Activated gamma-delta T cell treated with anti-CD3 and anti-CD28 coated beads, Interleukin-2, amount 50 U/mL, for 16 hours (primary cell): ENCODE results near the gene GHR.

Source experiments
- DNase-seq: peaks from one replicate; pipeline ENCODE4 v3.0.0-alpha.2; 2020; ENCODE audit warnings: low read depth

GHR gene

GRCh38 chr5:42516282-42517042 lies 93.2 kb downstream of the GHR start:
- no peak for DNase-seq

GRCh38 chr5:42517164-42517563 lies 93.9 kb downstream of the GHR start:
- DNase-seq: no peak

- no peak for DNase-seq
Measured at GRCh38 chr5:42518595-42519221, 95.5 kb downstream of the GHR start.

GRCh38 chr5:42520203-42520602 lies 97.0 kb downstream of the GHR start:
- no peak for DNase-seq

GRCh38 chr5:42520957-42521356 lies 97.7 kb downstream of the GHR start:
- no peak for DNase-seq

GRCh38 chr5:42521406-42521805 lies 98.2 kb downstream of the GHR start:
- DNase-seq: no peak

- no peak for DNase-seq
Measured at GRCh38 chr5:42522783-42523182, 99.5 kb downstream of the GHR start.

- DNase-seq: no peak
Measured at GRCh38 chr5:42526179-42526578, 102.9 kb downstream of the GHR start.

GRCh38 chr5:42531611-42532010 lies 108.4 kb downstream of the GHR start:
- DNase-seq: no peak

GRCh38 chr5:42542106-42542505 lies 118.9 kb downstream of the GHR start:
- no peak for DNase-seq

- no peak for DNase-seq
Measured at GRCh38 chr5:42543774-42544173, 120.5 kb downstream of the GHR start.

GRCh38 chr5:42545038-42545437 lies 121.8 kb downstream of the GHR start:
- DNase-seq: no peak

GRCh38 chr5:42547141-42547540 lies 123.9 kb downstream of the GHR start:
- no peak for DNase-seq

- no peak for DNase-seq
Measured at GRCh38 chr5:42547894-42548293, 124.7 kb downstream of the GHR start.

GRCh38 chr5:42552597-42552996 lies 129.4 kb downstream of the GHR start:
- DNase-seq: no peak

- no peak for DNase-seq
Measured at GRCh38 chr5:42553461-42553860, 130.2 kb downstream of the GHR start.

- no peak for DNase-seq
Measured at GRCh38 chr5:42555010-42555409, 131.8 kb downstream of the GHR start.

- no peak for DNase-seq
Measured at GRCh38 chr5:42555797-42556196, 132.6 kb downstream of the GHR start.

- no peak for DNase-seq
Measured at GRCh38 chr5:42557689-42558088, 134.4 kb downstream of the GHR start.

- no peak for DNase-seq
Measured at GRCh38 chr5:42561656-42562055, 138.4 kb downstream of the GHR start.

GRCh38 chr5:42564689-42565356 lies 141.6 kb downstream of the GHR start:
- no peak for DNase-seq

GRCh38 chr5:42566652-42567295 lies 143.5 kb downstream of the GHR start:
- no peak for DNase-seq

GRCh38 chr5:42569325-42569724 lies 146.1 kb downstream of the GHR start:
- DNase-seq: no peak
